ENCODE results near the gene TMOD4. TPM values are rescaled to one million over a fixed set of nuclear protein-coding genes. Genes with fewer than 3 reads are reported as not detected.

Gene TMOD4
- total RNA-seq, 1 experiment from 2014 or later, result 0.79 TPM

GRCh38 chr1:151193304-151193703, 17.5 kb upstream of the TMOD4 start:
- POLR2A ChIA-PET, result no interaction called here
- no peak for DNase-seq (ENCODE audit: low spot score)

GRCh38 chr1:151192047-151192446, 16.3 kb upstream of the TMOD4 start:
- Mint-ChIP-seq H3K4me1 (peaks cover 12% of the 10 kb centered on the region), H3K36me3 (no peaks in the 10 kb centered on the region; the same call in 1 of the 2 replicates), H3K27me3 (ENCODE audit: low read depth) (no peaks in the 10 kb centered on the region; the same call in 1 of the 2 replicates), H3K27ac (no peak overlapping the region), H3K9me3 (no peaks in the 10 kb centered on the region), H3K4me3 (no peak overlapping the region)
- DNase-seq (ENCODE audit: low spot score), result no peak
- POLR2A ChIA-PET, result no interaction called here
- CTCF ChIA-PET, result no interaction called here
- TF ChIP-seq ZNF425 (CRISPR knock-in tag; conservative IDR thresholded peaks at IDR 0.05), result no peak
- TF ChIP-seq GABPB1 (CRISPR knock-in tag; IDR thresholded peaks at IDR 0.05), result peak; percentile 66
- TF ChIP-seq PRRX2 (CRISPR knock-in tag; IDR thresholded peaks at IDR 0.05), result no peak
- no peak for TF ChIP-seq CTCF (IDR thresholded peaks at IDR 0.05)
- TF ChIP-seq PREB (CRISPR knock-in tag; IDR thresholded peaks at IDR 0.05; ENCODE audit: borderline replicate concordance), result no peak
- no peak for TF ChIP-seq TEAD1 (CRISPR knock-in tag; IDR thresholded peaks at IDR 0.05)
- no peak for TF ChIP-seq KAT7 (CRISPR knock-in tag; IDR thresholded peaks at IDR 0.05; ENCODE audit: borderline replicate concordance)
- ATAC-seq, result no peak

More at GRCh38 chr1:151193304-151193703, 17.5 kb upstream of the TMOD4 start:
- H3K27ac Mint-ChIP-seq, result no peak overlapping the region
- H3K4me1 Mint-ChIP-seq, result peaks cover 18% of the 10 kb centered on the region
- ATAC-seq, result no peak
- H3K9me3 Mint-ChIP-seq, result no peaks in the 10 kb centered on the region
- H3K4me3 Mint-ChIP-seq, result no peak overlapping the region
- no peaks in the 10 kb centered on the region; the same call in 1 of the 2 replicates for H3K36me3 Mint-ChIP-seq
- H3K27me3 Mint-ChIP-seq (ENCODE audit: low read depth), result no peaks in the 10 kb centered on the region; the same call in 1 of the 2 replicates
- TF ChIP-seq CREB1 (CRISPR knock-in tag; IDR thresholded peaks at IDR 0.05) (no peak), E2F1 (CRISPR knock-in tag; IDR thresholded peaks at IDR 0.05) (no peak), RORB (CRISPR knock-in tag; IDR thresholded peaks at IDR 0.05) (no peak), ZNF232 (CRISPR knock-in tag; IDR thresholded peaks at IDR 0.05) (no peak), CREM (CRISPR knock-in tag; IDR thresholded peaks at IDR 0.05) (no peak), ZNF416 (CRISPR knock-in tag; IDR thresholded peaks at IDR 0.05) (no peak), HMGA2 (CRISPR knock-in tag; IDR thresholded peaks at IDR 0.05) (no peak), ZNF671 (CRISPR knock-in tag; IDR thresholded peaks at IDR 0.05) (no peak), FOXP1 (CRISPR knock-in tag; IDR thresholded peaks at IDR 0.05; ENCODE audit: borderline replicate concordance) (no peak), SOX15 (CRISPR knock-in tag; IDR thresholded peaks at IDR 0.05) (no peak)
- CTCF ChIA-PET, result interaction anchor here (0.6 to 1.1 kb wide), 3 partner anchors 28 to 93 kb away, joined by 3 to 4 read pairs (median 3); no protein-coding TSS in a partner anchor
